Measurements from ENCODE around the gene RGMA.

The RGMA gene, protein sequence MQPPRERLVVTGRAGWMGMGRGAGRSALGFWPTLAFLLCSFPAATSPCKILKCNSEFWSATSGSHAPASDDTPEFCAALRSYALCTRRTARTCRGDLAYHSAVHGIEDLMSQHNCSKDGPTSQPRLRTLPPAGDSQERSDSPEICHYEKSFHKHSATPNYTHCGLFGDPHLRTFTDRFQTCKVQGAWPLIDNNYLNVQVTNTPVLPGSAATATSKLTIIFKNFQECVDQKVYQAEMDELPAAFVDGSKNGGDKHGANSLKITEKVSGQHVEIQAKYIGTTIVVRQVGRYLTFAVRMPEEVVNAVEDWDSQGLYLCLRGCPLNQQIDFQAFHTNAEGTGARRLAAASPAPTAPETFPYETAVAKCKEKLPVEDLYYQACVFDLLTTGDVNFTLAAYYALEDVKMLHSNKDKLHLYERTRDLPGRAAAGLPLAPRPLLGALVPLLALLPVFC
- total RNA-seq, result 0 to 4.2 (median 0.05) reads per million in 17 experiments

DNA sequence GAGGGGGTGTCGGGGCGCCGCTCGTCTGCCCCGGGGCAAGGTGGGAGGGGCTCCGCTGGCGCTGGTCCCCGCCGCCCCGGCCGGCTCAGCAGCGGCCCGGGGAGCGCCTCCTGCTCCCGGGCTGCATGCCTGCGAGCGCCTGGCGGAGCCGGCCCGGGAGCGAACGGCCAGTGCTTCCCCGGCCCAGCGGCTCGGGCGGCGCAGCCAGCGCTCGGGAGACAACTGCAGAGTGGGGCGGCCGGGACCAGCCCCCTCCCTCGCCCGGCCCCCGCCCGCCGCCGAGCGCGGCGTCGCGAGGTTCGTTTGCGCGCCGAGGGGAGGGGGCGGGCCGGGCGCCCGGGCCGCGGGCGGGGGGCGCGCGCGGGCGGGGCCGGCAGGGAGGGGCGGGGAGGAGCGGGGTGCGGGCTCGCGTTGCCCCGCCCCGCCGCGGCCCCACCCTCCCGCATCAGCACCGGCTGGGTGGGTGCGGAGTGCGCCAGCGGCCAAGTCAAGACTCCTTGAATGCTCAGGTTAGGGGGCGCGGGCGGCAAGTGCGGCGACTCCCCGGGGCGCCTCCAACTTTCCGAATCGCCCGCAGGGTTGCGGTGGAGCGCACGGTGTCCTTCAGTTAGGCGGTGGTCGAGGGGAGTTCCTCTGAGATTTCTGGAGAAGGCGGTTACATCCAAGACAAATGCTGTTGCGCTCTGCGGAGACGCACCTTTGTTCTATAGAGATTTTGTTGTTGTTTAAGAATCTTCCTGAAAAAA lies at the start of gene RGMA:
Gene RGMA, minus strand, starts transcription at position 231 of the 746 bp plus-strand sequence. CDS start 279 bp downstream, outside the sequence.
- DNase-seq, result peak in 2 of 4 experiments; percentile 28 to 50

DNA sequence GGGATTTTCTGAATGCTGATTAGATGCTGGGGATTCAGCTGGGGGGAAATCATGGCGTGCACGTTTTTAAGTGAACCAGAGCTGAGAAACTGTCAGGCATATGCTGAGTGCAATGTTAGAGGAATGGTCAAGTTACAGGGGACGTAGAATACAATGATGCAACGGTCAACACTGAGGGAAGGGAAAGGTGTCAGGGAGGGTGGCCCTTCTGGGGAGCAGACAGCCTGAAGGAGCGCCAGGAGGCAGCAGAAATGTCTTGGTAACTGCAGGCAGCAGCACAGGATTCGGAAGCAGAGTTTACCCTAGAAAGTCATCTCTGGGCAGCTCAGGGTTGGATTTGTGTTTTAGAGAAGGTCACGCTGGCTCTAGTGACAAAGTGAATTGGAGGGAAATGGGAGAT lies 47.6 kb upstream of the RGMA start:
- no peak for DNase-seq

GRCh38 chr15:93135997-93136397 lies 47.0 kb upstream of the RGMA start:
- no peak for DNase-seq

- DNase-seq, result no peak
Measured at GRCh38 chr15:93135459-93135858, 46.4 kb upstream of the RGMA start.

- DNase-seq, result no peak
Measured at GRCh38 chr15:93131485-93132095, 42.6 kb upstream of the RGMA start.

DNA sequence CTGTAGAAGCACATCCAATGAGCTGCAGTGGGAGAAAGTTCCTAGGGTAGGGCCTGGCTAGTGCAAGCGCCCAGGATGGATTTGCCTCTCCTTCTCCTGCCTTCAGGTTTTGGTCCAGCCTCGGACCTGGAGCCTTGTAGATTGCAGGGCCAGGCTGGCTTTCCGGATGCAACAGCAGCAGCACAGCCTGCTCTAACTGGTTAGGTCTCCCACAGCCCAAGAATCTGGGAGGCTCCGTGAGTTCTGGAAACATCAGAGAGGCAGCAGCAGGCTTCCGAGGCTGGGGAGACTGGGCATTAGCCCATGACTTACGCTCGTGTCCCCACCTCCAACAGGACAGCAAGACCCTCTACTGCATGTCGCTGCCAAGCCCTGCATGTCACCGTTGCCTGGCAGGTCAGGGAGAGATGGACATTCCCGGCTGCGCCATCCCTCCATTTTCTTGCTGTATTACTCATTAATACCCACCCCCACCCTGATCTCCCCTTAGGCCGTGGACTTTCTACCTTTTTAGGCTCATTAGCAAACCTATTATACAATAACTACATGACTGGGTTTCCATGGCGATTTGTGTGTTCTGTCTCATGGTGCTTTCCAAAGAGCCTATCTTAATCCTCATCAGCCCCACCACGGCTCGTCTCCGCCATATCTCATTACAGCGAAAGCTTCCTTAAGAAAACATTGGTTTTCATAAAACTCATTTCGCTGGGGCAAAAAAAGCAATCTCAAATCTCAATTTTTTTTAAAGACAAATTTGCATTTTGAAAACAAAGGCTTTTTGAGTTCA lies 40.9 kb upstream of the RGMA start:
- DNase-seq, result no peak

DNA sequence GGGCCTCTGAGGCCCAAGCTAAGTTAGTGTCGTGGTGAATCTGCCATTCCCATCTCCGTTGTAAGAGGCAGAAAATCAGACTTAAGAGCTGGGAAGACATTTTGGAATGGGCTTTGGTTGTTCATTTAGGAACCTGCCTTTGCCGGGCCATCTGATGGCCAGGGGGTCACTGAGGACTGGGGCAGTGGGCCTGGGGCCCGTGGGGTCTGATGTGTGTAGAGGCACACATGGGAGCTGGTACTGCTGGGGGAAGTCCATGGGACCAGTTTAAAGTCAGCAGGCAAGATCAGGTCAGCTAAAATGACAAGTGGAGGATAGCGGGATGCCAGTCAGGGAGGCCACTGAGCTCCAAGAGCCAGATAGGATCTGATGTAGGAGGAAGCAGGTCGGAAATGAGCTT lies 38.3 kb upstream of the RGMA start:
- DNase-seq, result no peak

DNA sequence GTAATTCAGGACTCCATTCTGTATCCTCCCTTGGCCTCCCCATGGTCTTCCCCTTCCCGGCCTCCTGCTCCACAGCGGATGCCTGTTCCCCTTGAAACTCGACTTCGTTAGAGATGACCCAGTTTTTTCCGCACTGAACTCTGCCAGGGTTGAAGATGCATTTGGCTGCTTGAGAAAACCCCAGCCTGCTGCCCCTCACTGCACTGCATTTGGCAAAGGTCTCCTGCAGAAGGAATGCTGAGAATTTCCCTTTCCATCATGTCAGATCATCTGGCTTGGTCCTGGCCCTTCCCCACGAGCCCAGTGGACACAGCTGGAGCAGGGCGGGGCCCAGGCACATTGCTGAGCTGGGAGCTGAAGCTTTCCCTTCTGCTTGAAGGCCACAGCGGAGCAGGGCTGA lies 37.6 kb upstream of the RGMA start:
- DNase-seq, result no peak

GRCh38 chr15:93126148-93126547 lies 37.1 kb upstream of the RGMA start:
- DNase-seq, result no peak

DNA sequence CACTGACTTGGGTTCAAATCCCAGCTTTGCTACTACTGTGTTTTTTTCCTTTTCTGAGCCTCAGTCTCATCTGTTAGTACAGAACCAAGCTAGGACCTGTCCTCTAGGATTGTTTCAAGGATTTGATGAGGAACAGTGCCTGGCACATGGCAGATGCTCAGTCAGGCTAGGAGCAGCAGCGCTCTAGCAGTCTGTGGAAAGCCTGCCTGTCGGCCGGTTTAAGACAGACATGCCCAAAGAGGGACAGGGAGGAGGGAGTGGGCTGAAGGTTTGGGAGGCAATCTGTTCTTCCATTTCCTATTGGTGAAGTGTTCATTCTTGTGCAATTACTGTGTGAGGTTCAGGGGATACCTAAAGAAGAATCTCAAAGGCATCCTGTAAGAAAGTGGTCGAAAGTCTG lies 35.1 kb upstream of the RGMA start:
- no peak for DNase-seq

GRCh38 chr15:93121973-93122910 lies 33.2 kb upstream of the RGMA start:
- no peak for DNase-seq

DNA sequence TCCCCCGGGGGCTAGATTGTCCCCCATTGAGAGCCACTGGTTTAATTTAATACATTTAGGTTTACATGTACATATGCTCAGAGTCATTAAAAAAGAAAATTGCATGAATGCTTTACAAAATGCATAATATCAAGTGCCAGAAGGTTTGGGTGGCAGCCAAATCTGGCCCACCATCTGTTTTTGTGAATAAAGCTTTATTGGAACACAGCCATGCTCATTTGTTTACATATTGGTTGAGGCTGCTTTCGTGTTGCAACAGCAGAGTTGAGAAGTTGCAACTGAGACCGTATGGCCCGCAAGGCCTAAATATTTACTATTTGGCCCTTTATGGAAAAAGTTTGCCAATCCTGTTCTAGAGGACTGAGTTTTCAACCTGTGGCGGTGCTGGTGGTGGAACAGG lies 32.1 kb upstream of the RGMA start:
- DNase-seq, result no peak

- DNase-seq, result no peak
Measured at GRCh38 chr15:93118904-93119303, 29.9 kb upstream of the RGMA start.

DNA sequence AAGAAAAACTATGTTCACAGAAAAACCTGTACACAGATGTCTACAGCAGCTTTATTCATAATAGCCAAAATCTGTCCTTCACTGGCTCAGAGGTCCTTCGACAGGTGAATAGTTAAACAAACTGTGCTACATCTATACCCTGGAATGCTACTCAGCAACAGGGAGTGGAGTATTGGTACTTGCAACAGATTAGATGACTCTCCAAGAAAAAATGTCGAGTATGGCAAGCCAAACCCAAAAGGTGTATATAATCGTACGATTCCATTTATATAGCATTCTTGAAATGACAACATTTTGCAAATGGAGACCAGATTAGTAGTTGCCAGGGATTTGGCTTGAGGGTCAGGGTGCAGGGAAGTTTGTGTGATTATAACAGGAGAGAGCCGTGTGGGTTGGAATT lies 22.4 kb upstream of the RGMA start:
- DNase-seq, result no peak

DNA sequence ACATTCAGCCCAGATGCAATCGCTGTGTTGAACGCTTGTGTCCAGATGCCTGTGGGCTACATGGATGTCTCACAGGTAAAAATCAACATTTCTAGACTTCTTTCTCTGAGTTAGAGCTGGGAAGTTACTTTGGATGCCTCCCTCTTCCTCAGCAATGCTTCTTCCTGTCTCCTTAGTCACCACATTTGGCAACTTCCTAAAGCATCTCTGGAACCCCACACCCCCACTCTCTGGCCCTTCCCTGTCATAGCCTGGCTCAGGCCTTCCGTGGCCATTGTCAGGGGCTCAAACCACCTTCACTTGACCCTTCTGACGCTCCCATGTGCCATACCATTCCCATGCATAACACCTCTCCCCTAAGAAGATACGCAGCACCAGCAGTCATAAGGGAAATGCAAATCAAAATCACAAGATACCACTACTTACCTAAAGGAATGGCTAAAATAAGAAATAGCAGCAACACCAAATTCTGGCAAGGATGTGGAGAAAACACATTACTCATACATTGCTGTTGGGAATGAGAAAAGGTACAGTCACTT lies 21.6 kb upstream of the RGMA start:
- peak in 2 of 4 experiments; percentile 9 to 33 for DNase-seq

DNA sequence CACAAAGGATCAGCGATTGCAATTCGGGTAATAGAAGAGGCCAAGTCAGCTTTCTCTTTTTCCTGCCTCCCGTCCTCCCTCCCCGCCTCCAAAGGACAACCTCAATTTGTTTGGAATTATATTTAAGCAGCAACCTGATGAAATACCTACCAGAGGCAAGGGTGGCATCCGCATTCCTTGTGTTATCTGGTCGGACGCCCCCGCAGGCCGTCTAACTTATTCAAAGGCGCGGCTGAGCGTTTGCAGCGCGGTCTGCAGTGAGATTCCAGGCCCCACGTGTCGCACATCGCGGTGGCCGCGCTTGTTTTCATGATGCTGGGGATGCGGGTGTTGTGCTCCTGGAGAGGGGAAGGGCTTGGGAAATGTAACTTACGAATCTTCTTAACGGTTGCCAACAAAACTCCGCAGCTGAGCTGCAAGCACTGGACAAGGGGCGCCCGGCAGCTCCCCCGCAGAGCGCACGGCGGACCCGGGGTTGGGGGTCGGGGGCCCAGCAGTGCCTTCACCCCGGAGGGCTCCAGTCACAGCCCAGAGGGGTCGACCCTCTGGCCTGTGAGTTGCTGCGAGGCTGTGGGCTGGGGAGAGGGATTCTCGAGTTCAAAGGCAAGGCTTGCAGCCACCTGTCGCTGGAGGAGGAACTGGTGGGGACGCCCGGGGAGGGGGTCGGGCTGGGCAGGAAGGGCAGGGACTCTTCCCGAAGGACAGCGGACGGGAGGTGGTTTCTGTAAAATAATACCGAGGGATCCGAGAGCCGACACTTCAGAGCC lies 20.5 kb upstream of the RGMA start:
- no peak for DNase-seq

- no peak for DNase-seq
Measured at GRCh38 chr15:93107646-93108045, 18.6 kb upstream of the RGMA start.

DNA sequence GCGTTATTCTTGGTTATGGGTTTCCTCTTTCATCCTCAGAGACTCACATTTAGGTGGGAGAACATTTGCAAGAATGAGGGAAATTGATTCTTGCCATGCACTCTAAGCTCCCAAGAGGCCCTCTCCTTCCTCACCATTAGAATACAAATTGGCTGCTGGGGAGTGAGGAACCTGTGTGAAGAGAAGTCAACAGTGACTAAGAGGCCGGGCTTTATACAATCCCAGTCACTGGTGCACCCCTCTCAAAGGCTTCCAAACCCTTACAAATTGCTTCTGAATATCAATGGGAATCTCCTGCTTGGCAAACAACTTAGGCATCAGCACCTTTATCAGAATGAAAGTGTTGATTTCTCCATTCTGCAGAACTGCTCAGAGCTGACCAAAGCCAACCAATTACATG lies 16.5 kb upstream of the RGMA start:
- no peak for DNase-seq

GRCh38 chr15:93103823-93104222 lies 14.8 kb upstream of the RGMA start:
- DNase-seq, result no peak

DNA sequence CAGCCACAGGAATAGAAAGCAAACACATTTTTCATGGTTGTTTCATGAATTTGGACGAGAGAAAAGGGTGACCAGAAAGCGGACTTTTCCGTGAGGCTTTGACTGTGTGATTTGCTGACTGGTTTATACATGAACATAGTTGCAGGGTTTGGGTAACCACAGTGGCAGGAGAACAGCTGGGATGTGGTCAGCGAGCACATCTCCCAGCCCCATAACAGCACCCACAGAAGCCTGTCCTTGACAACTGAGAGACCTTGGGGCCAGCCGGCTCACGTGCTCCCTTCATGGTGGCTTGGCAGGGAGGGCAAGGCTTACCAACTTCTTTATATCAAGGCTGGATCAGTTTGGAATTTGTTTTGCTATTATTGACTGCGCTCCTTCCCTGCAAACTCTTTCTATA lies 13.2 kb upstream of the RGMA start:
- no peak for DNase-seq
